ENCODE results near the gene PITPNM1. TPM values are rescaled to one million over a fixed set of nuclear protein-coding genes. Genes with fewer than 3 reads are reported as not detected.

PITPNM1 gene
- total RNA-seq, 1 experiment from 2014 or later = 55.9 TPM

DNA sequence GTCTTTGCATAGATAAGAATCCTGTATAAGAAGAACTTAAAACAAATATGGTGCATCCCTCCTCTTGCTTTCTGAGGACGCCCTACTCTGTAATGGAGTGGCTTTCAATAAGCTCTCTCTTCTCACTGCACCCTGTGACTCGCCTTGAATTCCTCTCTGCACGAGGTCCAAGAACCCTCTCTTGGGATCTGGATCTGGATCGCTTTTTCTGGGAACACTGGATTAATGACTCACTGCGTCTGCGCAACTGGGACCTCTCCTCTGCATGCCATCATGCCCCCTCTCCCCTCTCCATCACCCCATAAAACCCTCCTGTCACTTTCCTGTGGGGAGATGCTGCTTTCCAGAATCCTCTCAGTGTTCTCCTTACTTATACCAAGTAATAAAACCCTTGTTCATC is 33.1 kb upstream of the PITPNM1 start:
- Histone ChIP-seq H3K27me3 (replicated peaks; ENCODE audit: insufficient read depth, low read depth, low read length, poor library complexity) (no peaks in the 10 kb centered on the region), H3K4me1 (ENCODE audit: insufficient read depth, low read length, poor library complexity, severe bottlenecking) (no peaks in the 10 kb centered on the region), H3K27ac (ENCODE audit: low read depth, low read length, poor library complexity, severe bottlenecking) (no peak overlapping the region), H3K36me3 (ENCODE audit: insufficient read depth, low read length, poor library complexity, severe bottlenecking) (no peaks in the 10 kb centered on the region), H3K4me3 (ENCODE audit: low read depth, low read length, poor library complexity, severe bottlenecking) (no peak overlapping the region), H3K9me3 (ENCODE audit: low read depth, low read length, poor library complexity, severe bottlenecking) (peaks cover 24% of the 10 kb centered on the region)
- no peak for TF ChIP-seq EZH2 (IDR thresholded peaks at IDR 0.05; ENCODE audit: borderline replicate concordance, low read depth, low read length, poor library complexity, severe bottlenecking)
- TF ChIP-seq, protein P1, sequence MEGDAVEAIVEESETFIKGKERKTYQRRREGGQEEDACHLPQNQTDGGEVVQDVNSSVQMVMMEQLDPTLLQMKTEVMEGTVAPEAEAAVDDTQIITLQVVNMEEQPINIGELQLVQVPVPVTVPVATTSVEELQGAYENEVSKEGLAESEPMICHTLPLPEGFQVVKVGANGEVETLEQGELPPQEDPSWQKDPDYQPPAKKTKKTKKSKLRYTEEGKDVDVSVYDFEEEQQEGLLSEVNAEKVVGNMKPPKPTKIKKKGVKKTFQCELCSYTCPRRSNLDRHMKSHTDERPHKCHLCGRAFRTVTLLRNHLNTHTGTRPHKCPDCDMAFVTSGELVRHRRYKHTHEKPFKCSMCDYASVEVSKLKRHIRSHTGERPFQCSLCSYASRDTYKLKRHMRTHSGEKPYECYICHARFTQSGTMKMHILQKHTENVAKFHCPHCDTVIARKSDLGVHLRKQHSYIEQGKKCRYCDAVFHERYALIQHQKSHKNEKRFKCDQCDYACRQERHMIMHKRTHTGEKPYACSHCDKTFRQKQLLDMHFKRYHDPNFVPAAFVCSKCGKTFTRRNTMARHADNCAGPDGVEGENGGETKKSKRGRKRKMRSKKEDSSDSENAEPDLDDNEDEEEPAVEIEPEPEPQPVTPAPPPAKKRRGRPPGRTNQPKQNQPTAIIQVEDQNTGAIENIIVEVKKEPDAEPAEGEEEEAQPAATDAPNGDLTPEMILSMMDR (conservative IDR thresholded peaks at IDR 0.05; ENCODE audit: low read depth, low read length) = no peak
- ChIA-PET POLR2A (ENCODE audit: low non-redundant PET) (no interaction called here), CTCF (no interaction called here)
- intact Hi-C loops (cut with micrococcal nuclease; ENCODE audit: unreplicated experiment) = no loop called here
- no peak for DNase-seq (ENCODE audit: low spot score)
- BruUV-seq (replicated peaks) = no TSS peak

DNA sequence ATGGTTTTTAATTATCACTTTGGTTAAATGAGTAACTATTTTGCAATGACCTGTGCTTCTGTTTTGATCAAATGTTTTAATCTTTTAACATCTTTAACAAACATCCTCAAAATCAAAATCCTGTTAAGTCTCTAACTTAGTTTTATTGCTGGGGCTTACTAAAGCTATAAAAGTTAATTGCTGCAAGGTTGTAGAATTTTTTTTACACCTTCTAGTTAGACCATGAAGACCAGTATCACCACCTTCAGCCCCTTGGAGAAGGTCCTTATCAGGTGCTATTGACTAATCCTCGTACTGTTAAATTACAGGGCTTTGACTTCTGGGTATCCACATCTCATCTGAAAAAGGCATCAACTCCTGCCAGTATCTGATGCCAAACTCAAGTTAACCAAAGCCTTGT is 30.4 kb upstream of the PITPNM1 start:
- Histone ChIP-seq H3K4me3 (ENCODE audit: low read depth, low read length, poor library complexity, severe bottlenecking) (no peak overlapping the region), H3K27ac (ENCODE audit: low read depth, low read length, poor library complexity, severe bottlenecking) (no peak overlapping the region), H3K9me3 (ENCODE audit: low read depth, low read length, poor library complexity, severe bottlenecking) (peaks cover 32% of the 10 kb centered on the region), H3K4me1 (ENCODE audit: insufficient read depth, low read length, poor library complexity, severe bottlenecking) (no peaks in the 10 kb centered on the region), H3K27me3 (replicated peaks; ENCODE audit: insufficient read depth, low read depth, low read length, poor library complexity) (no peaks in the 10 kb centered on the region), H3K36me3 (ENCODE audit: insufficient read depth, low read length, poor library complexity, severe bottlenecking) (no peaks in the 10 kb centered on the region)
- no TSS peak for BruUV-seq (replicated peaks)
- intact Hi-C loops (cut with micrococcal nuclease; ENCODE audit: unreplicated experiment) = no loop called here
- ChIA-PET CTCF (no interaction called here), POLR2A (ENCODE audit: low non-redundant PET) (no interaction called here)
- no peak for TF ChIP-seq EZH2 (IDR thresholded peaks at IDR 0.05; ENCODE audit: borderline replicate concordance, low read depth, low read length, poor library complexity, severe bottlenecking)
- TF ChIP-seq, protein P1 (conservative IDR thresholded peaks at IDR 0.05; ENCODE audit: low read depth, low read length) = no peak
- no peak for DNase-seq (ENCODE audit: low spot score)

DNA sequence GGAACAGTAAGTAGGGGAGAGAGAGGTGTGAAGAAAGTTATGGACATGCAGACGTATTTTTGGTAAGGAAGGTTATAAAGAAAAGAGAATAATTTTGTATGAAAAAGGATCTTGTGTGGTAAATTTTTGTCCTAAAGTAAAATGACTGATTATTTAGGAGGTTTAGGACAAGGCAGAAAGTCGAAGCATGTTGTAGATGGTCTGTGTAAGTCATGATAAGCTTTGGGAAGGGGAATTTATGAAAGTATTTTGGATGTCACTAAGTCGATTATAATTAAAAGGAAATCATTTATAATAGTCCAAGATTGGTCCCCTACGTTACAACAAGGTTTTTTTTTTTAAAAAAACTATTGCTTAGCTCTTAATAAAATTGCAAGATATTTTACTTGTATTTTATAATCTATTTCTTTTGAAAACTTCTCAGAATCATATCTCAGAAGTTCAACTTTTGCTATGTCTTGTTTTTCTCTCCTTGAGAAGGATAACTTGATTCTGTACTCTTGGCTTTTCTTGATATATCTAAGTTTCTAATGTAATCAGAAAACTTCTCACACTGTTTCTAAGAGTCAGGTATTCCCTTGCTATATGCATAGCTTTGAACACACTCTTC is 29.0 kb upstream of the PITPNM1 start:
- Histone ChIP-seq H3K4me3 (ENCODE audit: low read depth, low read length, poor library complexity, severe bottlenecking) (no peak overlapping the region), H3K4me1 (ENCODE audit: insufficient read depth, low read length, poor library complexity, severe bottlenecking) (no peaks in the 10 kb centered on the region), H3K27ac (ENCODE audit: low read depth, low read length, poor library complexity, severe bottlenecking) (no peak overlapping the region), H3K36me3 (ENCODE audit: insufficient read depth, low read length, poor library complexity, severe bottlenecking) (no peaks in the 10 kb centered on the region), H3K27me3 (replicated peaks; ENCODE audit: insufficient read depth, low read depth, low read length, poor library complexity) (no peaks in the 10 kb centered on the region), H3K9me3 (ENCODE audit: low read depth, low read length, poor library complexity, severe bottlenecking) (peaks cover 32% of the 10 kb centered on the region)
- no peak for DNase-seq (ENCODE audit: low spot score)
- ChIA-PET CTCF (no interaction called here), POLR2A (ENCODE audit: low non-redundant PET) (no interaction called here)
- TF ChIP-seq EZH2 (IDR thresholded peaks at IDR 0.05; ENCODE audit: borderline replicate concordance, low read depth, low read length, poor library complexity, severe bottlenecking) = no peak
- TF ChIP-seq, protein P1 (conservative IDR thresholded peaks at IDR 0.05; ENCODE audit: low read depth, low read length) = no peak
- intact Hi-C loops (cut with micrococcal nuclease; ENCODE audit: unreplicated experiment) = no loop called here
- BruUV-seq (replicated peaks) = no TSS peak

All from A673 (cell line).